NB4 (cell line): ENCODE measurements around the gene PRRT1.

Experiments used
- DNase-seq: peaks from one replicate; pipeline ENCODE4 v3.0.0; 2010; ENCODE audit warnings: low read depth
- H3K4me3 ChIP-seq: one replicate; pipeline ENCODE4 v1.5.1; 2011; ENCODE audit warnings: mild to moderate bottlenecking, low read depth, low read length, moderate library complexity
- MYC ChIP-seq: IDR thresholded peaks from 2 replicates; pipeline ENCODE4 v1.6.1; 2011; ENCODE audit warnings: low read depth, low read length
- POLR2A ChIP-seq: IDR thresholded peaks from 2 replicates; pipeline ENCODE4 v1.6.1; 2011; ENCODE audit warnings: mild to moderate bottlenecking; ENCODE audit not compliant: insufficient read length; ENCODE audit errors: extremely low read depth
- TF ChIP-seq, protein P1 (sequence below): IDR thresholded peaks from one replicate; pipeline ENCODE4 v1.5.1; 2012; ENCODE audit warnings: low read depth, low read length
- TF ChIP-seq, protein P2 (sequence below): IDR thresholded peaks from 2 replicates; pipeline ENCODE4 v1.6.1; 2011; ENCODE audit warnings: low read depth, low read length

The PRRT1 gene

DNA sequence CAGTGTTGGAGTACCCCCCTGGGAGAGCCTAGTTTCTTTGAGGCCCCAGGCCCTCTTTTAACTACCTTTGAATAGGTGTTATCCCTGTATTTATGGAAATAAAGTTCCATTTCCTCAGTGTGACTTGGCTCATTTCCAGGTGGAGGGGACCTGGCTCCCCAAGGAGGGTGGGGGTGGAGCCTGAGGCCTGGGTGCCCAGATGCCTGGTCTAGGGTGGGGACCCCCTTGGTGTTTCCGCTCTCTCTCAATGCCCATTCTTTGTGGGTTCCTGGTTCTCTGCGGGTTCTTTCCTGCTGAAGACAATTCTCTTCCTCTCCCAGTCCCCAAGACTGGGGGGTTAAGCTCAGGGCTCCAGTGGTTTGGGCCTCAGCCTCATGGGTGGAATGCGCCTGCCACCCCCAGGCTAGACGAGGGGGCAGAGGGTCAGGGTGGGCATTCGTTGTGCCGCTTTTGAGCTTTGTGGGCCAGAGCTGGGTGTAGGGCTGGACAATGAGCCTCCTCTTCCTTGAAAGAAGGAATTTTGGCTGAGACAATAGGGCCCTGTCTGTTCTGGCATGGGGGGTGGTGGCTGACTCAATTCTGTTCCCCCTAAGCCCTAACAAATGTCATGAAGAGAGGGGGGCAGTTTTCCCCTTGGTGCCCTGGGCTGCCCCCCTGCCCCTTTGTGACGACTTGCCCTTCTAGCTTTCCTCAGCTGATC, 12.0 kb upstream of the PRRT1 start:
- TF ChIP-seq POLR2A (no peak), MYC (no peak)
- TF ChIP-seq, protein P1, sequence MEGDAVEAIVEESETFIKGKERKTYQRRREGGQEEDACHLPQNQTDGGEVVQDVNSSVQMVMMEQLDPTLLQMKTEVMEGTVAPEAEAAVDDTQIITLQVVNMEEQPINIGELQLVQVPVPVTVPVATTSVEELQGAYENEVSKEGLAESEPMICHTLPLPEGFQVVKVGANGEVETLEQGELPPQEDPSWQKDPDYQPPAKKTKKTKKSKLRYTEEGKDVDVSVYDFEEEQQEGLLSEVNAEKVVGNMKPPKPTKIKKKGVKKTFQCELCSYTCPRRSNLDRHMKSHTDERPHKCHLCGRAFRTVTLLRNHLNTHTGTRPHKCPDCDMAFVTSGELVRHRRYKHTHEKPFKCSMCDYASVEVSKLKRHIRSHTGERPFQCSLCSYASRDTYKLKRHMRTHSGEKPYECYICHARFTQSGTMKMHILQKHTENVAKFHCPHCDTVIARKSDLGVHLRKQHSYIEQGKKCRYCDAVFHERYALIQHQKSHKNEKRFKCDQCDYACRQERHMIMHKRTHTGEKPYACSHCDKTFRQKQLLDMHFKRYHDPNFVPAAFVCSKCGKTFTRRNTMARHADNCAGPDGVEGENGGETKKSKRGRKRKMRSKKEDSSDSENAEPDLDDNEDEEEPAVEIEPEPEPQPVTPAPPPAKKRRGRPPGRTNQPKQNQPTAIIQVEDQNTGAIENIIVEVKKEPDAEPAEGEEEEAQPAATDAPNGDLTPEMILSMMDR: no peak
- TF ChIP-seq, protein P2, sequence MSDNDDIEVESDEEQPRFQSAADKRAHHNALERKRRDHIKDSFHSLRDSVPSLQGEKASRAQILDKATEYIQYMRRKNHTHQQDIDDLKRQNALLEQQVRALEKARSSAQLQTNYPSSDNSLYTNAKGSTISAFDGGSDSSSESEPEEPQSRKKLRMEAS: no peak
- H3K4me3 ChIP-seq: no peak overlapping the region
- no peak for DNase-seq

DNA sequence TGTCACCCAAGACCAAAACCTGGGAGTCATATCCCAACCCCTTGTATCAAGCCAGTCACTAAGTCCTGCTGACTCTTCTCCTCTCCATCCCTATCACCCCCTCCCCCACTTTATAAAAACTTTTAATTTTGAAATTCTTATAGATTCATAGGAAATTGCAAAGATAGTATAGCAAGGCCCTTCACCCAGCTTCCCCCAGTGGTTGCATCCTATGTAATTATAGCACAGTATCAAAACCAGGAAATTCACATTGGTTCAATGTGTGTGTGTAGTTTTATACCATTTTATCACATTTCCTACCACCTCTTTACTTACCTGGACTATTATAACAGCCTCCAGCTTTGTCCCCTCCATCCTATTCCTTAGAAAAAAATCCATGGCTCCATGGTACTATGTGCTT, 6.3 kb upstream of the PRRT1 start:
- TF ChIP-seq POLR2A: no peak
- TF ChIP-seq, protein P2: no peak
- TF ChIP-seq, protein P1: no peak
- no peak overlapping the region for H3K4me3 ChIP-seq
- DNase-seq: no peak

DNA sequence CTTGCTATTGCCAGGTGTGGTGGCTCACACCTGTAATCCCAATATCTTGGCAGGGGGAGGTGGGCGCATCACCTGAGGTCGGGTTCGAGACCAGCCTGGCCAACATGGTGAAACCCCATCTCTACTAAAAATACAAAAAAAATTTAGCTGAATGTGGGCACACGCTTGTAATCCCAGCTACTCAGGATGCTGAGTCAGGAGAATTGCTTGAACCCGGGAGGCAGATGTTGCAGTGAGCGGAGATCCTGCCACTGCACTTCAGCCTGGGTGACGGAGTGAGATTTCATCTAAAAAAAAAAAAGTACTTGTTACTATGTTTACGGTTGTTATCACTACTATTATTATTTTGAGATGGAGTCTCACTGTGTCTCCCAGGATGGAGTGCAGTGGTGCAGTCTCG, 5.2 kb upstream of the PRRT1 start:
- no peak for TF ChIP-seq POLR2A
- TF ChIP-seq, protein P1: no peak
- DNase-seq: no peak
- H3K4me3 ChIP-seq: no peak overlapping the region

DNA sequence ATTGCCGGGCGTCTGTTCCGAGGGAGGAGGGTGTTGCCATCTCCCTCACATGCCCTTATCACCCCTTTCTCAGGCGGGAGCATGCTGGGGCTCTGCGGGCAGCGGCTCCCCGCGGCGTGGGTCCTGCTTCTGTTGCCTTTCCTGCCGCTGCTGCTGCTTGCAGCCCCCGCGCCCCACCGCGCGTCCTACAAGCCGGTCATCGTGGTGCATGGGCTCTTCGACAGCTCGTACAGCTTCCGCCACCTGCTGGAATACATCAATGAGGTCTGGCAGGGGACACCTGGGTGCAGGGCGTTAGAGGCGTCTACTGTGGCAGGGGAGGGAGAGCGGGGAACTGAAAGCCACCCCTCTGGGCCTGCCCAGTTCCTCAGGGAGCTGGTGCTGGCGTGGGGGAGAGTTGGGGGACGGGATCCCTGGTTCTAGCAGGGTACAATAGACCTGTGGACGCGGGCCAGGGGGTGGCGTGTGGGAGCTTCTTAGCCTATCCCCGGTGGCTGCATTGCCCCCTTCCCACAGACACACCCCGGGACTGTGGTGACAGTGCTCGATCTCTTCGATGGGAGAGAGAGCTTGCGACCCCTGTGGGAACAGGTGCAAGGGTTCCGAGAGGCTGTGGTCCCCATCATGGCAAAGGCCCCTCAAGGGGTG, 2.9 kb upstream of the PRRT1 start:
- DNase-seq: peak; percentile 84

DNA sequence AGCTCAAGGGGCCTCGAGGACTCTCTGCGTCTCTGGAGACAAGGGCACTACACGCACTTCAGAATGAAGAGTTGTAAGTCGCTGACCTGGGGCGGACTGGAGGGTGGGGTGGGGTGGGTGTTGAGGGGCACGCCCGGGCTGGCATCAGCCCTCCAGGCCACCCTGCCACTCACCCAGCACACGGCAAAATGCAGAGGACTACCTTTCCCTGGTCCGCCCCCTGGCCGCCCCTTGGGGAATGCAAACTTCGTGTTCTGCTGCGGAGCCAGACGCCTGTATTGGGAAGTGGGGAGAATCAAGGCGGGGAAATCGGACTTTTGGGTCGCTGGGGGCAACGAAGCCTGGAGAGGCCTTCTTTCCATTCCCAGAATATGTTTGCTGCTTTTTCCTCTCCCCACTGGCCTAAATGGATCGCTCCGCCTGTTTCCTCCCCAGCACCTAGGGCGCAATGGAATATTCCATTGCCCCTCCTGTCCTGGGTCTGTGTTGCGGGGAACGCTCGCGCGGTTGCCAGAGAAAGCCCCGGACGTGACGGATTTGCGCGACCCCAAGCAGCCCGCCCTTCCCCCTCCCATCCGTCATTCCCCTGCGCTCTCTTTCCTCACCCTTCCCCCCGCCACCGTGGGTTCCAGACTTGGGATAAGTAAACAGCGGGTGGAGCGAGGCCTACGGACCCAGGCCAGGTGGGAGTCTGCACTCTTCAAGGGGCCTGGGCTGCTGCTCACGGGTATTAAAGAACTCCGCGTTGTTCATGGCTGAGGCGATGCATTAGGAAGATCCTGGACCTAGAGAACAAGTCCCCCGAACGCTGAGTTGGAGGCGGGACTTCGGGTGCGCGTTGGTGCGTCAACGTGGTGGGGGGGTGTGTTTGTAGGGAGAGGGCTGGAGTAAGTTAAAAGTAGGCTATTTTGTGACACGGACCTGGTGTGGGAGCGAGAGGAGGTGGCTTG, 2.1 kb upstream of the PRRT1 start, which contains the start of gene PPT2:
TSS of gene PPT2 (plus strand) at position 578 of the 950 bp plus-strand sequence. CDS start 454 bp downstream, outside the sequence.
- TF ChIP-seq POLR2A (peak; percentile 36), MYC (peak; percentile 38; the same call in 1 of the 2 replicates)
- TF ChIP-seq, protein P1: no peak
- TF ChIP-seq, protein P2: 0 out of 2 replicates have a peak, but pooled peaks have one; percentile 14
- peak within 1 kb of the TSS; percentile 90 for H3K4me3 ChIP-seq
- peak; percentile 90 for DNase-seq

More for the DNA sequence above, 2.9 kb upstream of the PRRT1 start:
- peak overlapping the region; percentile 90 for H3K4me3 ChIP-seq
- TF ChIP-seq, protein P1: peak; percentile 33
- TF ChIP-seq MYC: peak; percentile 65
- TF ChIP-seq, protein P2: peak; percentile 70
- no peak for TF ChIP-seq POLR2A
